DOHH2 (cell line): ENCODE data around the gene PTBP2.

Experiments
- H3F3A ChIP-seq: fragments of 200-600 bp; sonication (generic), shearing (Covaris generic); 2 replicates; pipeline ENCODE4 v1.6.0; 2016; ENCODE audit warnings: antibody characterized with exemption, mild to moderate bottlenecking; ENCODE audit not compliant: control insufficient read depth, insufficient read depth
- H3K27ac ChIP-seq: fragments of 200-600 bp; sonication (generic); 2 replicates; pipeline ENCODE4 v1.5.1; 2014; ENCODE audit warnings: low read depth, mild to moderate bottlenecking, low read length, moderate library complexity
- H3K27me3 ChIP-seq: fragments of 200-600 bp; sonication (generic); 2 replicates; pipeline ENCODE4 v1.6.1; 2014; ENCODE audit warnings: mild to moderate bottlenecking, low read length, mixed read lengths; ENCODE audit not compliant: control insufficient read depth
- H3K36me3 ChIP-seq: fragments of 200-600 bp; sonication (generic); 2 replicates; pipeline ENCODE4 v1.6.1; 2014; ENCODE audit warnings: mild to moderate bottlenecking, low read length, moderate library complexity, mixed read lengths; ENCODE audit not compliant: control insufficient read depth
- H3K4me1 ChIP-seq: fragments of 200-600 bp; sonication (generic); 2 replicates; pipeline ENCODE4 v1.6.1; 2014; ENCODE audit warnings: mild to moderate bottlenecking, low read length, mixed read lengths; ENCODE audit not compliant: control insufficient read depth
- H3K4me2 ChIP-seq: fragments of 200-600 bp; sonication (generic); 2 replicates; pipeline ENCODE4 v1.6.0; 2014; ENCODE audit warnings: mild to moderate bottlenecking, low read length, moderate library complexity
- H3K4me3 ChIP-seq: fragments of 200-600 bp; sonication (generic); 2 replicates; pipeline ENCODE4 v1.5.1; 2014; ENCODE audit warnings: mild to moderate bottlenecking, low read length, mixed read lengths
- H3K79me2 ChIP-seq: fragments of 200-600 bp; sonication (generic); 2 replicates; pipeline ENCODE4 v1.6.1; 2014; ENCODE audit warnings: mild to moderate bottlenecking, low read length, mixed read lengths; ENCODE audit not compliant: control insufficient read depth
- H3K9me2 ChIP-seq: fragments of 200-600 bp; sonication (generic); replicated peaks from 2 replicates; pipeline ENCODE4 v1.6.1; 2014; ENCODE audit warnings: mild to moderate bottlenecking, low read length, mixed read lengths; ENCODE audit not compliant: control insufficient read depth
- H3K9me3 ChIP-seq: fragments of 200-600 bp; sonication (generic); 2 replicates; pipeline ENCODE4 v1.6.1; 2014; ENCODE audit warnings: antibody characterized with exemption, low read length, mixed read lengths; ENCODE audit not compliant: control insufficient read depth, insufficient read depth
- H4K20me1 ChIP-seq: fragments of 200-600 bp; sonication (generic); 2 replicates; pipeline ENCODE4 v1.6.0; 2014; ENCODE audit warnings: low read depth, mild to moderate bottlenecking, antibody characterized with exemption, low read length, moderate library complexity; ENCODE audit not compliant: control insufficient read depth, insufficient read depth
- EZH2phosphoT487 ChIP-seq: fragments of 200-600 bp; sonication (generic); IDR thresholded peaks from 2 replicates; pipeline ENCODE4 v1.6.1; 2017; ENCODE audit warnings: borderline replicate concordance, mild to moderate bottlenecking, antibody characterized with exemption, low read length, moderate library complexity, mixed read lengths
- TF ChIP-seq, protein P1 (sequence below): fragments of 200-600 bp; sonication (generic); IDR thresholded peaks from one replicate; pipeline ENCODE4 v1.5.1; 2014; ENCODE audit warnings: antibody characterized with exemption, mild to moderate bottlenecking, low read depth, low read length; ENCODE audit not compliant: poor library complexity, severe bottlenecking

The PTBP2 gene

DNA sequence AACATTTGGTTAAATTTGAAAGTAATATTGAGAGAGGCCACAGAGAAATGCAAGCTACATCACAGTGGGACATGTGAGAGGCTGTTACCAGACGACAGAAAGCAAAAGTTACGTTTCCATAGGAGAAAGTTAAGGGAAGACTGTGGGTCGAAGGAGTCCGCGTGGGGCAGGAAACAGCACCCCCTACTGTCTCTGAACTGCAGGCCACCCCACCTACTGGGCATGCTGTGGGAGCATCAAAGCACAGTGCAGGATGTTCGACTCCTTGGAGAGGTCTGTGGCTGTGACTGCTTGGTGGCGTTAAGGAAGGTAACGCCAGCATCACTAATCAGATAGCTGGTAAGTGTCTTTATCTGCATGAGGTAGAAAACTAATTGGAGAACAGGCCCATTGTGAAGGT lies 123.9 kb downstream of the PTBP2 start:
- no peaks in the 10 kb centered on the region for H3K9me2 ChIP-seq
- TF ChIP-seq, protein P1, sequence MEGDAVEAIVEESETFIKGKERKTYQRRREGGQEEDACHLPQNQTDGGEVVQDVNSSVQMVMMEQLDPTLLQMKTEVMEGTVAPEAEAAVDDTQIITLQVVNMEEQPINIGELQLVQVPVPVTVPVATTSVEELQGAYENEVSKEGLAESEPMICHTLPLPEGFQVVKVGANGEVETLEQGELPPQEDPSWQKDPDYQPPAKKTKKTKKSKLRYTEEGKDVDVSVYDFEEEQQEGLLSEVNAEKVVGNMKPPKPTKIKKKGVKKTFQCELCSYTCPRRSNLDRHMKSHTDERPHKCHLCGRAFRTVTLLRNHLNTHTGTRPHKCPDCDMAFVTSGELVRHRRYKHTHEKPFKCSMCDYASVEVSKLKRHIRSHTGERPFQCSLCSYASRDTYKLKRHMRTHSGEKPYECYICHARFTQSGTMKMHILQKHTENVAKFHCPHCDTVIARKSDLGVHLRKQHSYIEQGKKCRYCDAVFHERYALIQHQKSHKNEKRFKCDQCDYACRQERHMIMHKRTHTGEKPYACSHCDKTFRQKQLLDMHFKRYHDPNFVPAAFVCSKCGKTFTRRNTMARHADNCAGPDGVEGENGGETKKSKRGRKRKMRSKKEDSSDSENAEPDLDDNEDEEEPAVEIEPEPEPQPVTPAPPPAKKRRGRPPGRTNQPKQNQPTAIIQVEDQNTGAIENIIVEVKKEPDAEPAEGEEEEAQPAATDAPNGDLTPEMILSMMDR = peak; percentile 70
- no peak for TF ChIP-seq EZH2phosphoT487
- no peaks in the 10 kb centered on the region for H3K36me3 ChIP-seq
- H3K9me3 ChIP-seq = no peaks in the 10 kb centered on the region
- no peaks in the 10 kb centered on the region for H3K27me3 ChIP-seq
- H3K4me2 ChIP-seq = no peak overlapping the region
- H4K20me1 ChIP-seq = no peaks in the 10 kb centered on the region
- no peaks in the 10 kb centered on the region for H3K4me1 ChIP-seq
- H3K4me3 ChIP-seq = no peak overlapping the region
- no peaks in the 10 kb centered on the region for H3K79me2 ChIP-seq
- no peaks in the 10 kb centered on the region for H3F3A ChIP-seq
- no peak overlapping the region for H3K27ac ChIP-seq

DNA sequence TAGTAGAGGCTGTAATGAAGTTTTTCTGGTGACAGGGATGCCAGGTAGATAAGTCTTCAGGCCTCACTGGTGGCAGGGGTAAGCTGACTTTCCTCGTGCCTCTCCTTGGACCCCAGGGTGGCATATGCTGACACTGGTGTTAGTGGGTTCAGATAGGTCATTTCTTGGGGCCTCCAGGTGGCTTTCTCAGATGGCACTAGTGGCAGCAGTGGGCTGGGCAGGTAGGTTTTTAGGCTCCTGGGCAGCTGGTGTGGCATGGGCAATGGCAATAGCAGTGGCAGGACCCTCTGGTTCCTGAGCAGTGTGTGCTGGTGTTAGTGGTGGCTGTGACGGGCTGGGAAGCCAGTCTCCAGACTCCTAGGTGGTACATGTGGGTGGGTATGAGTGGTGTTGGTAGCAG lies 140.3 kb downstream of the PTBP2 start:
- Histone ChIP-seq H3K4me1 (no peaks in the 10 kb centered on the region), H3F3A (no peaks in the 10 kb centered on the region), H3K4me2 (no peak overlapping the region), H3K27ac (no peak overlapping the region), H3K79me2 (no peaks in the 10 kb centered on the region), H3K36me3 (no peaks in the 10 kb centered on the region), H3K9me2 (no peaks in the 10 kb centered on the region), H3K9me3 (no peaks in the 10 kb centered on the region), H3K27me3 (no peaks in the 10 kb centered on the region), H3K4me3 (no peak overlapping the region), H4K20me1 (no peaks in the 10 kb centered on the region)
- no peak for TF ChIP-seq EZH2phosphoT487
- TF ChIP-seq, protein P1 = no peak

- Histone ChIP-seq H3K4me2 (no peak overlapping the region), H3K9me2 (no peaks in the 10 kb centered on the region), H3K9me3 (no peaks in the 10 kb centered on the region), H3K4me3 (no peak overlapping the region), H3K27me3 (no peaks in the 10 kb centered on the region), H3K79me2 (no peaks in the 10 kb centered on the region), H3K4me1 (no peaks in the 10 kb centered on the region), H4K20me1 (no peaks in the 10 kb centered on the region), H3F3A (no peaks in the 10 kb centered on the region), H3K36me3 (no peaks in the 10 kb centered on the region), H3K27ac (no peak overlapping the region)
- TF ChIP-seq EZH2phosphoT487 = no peak
- TF ChIP-seq, protein P1 = no peak
Measured at GRCh38 chr1:96863449-96863848, 141.9 kb downstream of the PTBP2 start.
